GM21447 (cell line): ENCODE results near the gene UGT1A5.

Source experiments
- ATAC-seq: cut with Tn5 transposase; IDR thresholded peaks from one replicate; pipeline ENCODE4 v1.9.1; 2021; ENCODE audit not compliant: unreplicated experiment

The UGT1A5 gene

GRCh38 chr2:233712611-233713261 lies at the start of gene UGT1A5:
Gene UGT1A5 (plus strand): TSS chr2:233712907. CDS start chr2:233712992, 85 bp downstream.
- ATAC-seq: no peak

DNA sequence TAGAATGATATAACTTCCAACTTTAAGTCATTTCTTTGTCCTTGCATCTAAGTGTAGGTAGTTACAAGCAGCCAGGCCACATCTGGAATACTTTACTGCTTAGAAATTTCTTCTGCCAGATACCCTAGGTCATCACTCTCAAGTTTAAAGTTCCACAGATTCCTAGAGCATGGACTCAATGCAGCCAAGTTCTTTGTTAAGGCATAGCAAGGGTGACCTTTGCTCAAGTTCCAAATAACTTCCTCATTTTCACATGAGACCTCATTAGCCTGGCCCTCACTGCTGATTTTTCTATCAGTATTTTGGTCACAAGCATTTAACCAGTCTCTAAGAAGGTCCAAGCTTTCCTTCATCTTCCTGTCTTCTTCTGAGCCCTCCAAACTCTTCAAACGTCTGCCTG lies 48.8 kb upstream of the UGT1A5 start:
- no peak for ATAC-seq

DNA sequence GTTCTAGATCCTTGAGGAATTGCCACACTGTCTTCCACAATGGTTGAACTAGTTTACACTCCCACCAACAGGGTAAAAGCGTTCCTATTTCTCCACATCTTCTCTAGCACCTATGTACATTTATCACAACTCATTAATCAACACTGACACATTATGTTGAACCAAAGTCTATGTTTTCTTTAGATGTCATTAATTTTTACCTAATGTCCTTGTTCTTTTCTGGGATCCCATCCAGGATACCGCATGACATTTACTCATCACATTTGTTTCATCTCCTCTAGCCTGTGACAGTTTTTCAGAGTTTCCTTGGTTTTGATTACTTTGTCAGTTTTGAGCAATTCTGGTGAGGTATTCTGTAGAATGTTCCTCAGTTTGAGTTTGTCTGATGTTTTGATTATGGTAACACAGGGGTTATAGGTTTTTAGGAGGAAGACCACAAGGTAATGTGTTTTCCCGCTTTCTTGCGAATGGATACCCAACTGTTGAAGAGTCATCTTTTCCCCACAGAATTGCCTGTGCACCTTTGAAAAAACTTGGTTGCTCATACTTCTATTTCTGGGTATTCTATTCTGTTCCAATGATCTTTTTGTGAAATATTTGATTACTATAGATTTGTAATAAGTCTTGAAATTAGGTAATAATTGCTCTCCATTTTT lies 44.0 kb upstream of the UGT1A5 start:
- ATAC-seq: no peak

- no peak for ATAC-seq
Observed at GRCh38 chr2:233671290-233672161, 41.2 kb upstream of the UGT1A5 start, which contains the start of gene UGT1A9. Gene UGT1A9 (plus strand): TSS chr2:233671898. CDS start chr2:233671935, 37 bp downstream.

DNA sequence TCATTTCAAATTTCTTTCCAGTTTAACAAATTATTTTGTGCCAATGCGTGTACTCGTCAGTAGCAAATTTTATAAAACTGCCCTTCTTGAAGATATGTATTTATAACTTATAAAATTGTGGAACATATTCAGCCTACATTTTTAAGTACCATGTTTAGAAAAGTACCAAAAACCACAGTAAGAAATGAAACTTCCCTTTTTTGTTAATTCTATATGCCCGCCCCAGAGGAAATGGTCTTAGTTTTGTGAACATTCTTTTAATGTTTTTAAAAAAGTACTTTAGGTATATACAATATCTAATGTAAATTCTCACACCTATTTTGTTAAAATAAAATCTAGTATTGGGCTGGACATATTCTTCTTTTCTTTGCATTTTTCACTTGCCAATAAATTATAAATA lies 39.8 kb upstream of the UGT1A5 start:
- no peak for ATAC-seq

GRCh38 chr2:233673896-233674295 lies 38.8 kb upstream of the UGT1A5 start:
- ATAC-seq: no peak

DNA sequence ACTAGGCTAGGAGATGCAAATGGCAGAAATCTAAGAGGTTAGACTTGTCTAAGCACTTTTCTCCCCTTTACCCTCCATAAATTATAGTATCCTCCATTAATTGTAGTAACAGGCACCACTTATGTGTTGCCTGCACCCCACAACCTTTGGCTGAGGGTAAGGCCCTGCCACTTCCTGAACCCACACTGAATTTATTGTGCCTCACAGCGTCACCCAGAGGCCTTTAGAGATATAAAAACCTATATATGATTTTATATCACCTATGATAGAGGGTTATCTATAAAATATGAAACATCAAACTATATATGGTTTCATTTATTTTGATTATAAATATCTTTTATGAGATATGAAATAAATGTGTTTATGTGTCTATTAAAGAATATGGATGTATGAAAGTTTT lies 38.4 kb upstream of the UGT1A5 start:
- ATAC-seq: no peak

DNA sequence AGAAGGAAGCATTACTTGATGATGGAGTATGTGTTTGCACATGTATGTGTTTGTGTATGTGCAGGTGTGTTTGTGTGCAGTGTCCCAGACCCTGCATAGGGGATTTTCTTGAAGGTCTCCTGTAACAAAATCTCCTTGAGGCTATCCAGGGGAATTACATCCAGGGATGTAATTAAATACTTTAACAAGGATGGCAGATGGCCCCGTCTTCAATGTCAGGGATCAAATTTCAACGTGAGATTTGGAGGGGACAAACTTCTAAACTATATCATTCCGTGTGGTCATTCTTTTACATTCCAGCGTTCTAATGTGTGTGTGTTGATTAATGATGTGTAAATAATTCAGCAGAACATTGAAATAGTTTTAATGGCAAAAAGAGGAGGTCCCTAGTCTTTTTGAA lies 37.7 kb upstream of the UGT1A5 start:
- ATAC-seq: no peak

- ATAC-seq: no peak
Observed at GRCh38 chr2:233676046-233676445, 36.7 kb upstream of the UGT1A5 start.

DNA sequence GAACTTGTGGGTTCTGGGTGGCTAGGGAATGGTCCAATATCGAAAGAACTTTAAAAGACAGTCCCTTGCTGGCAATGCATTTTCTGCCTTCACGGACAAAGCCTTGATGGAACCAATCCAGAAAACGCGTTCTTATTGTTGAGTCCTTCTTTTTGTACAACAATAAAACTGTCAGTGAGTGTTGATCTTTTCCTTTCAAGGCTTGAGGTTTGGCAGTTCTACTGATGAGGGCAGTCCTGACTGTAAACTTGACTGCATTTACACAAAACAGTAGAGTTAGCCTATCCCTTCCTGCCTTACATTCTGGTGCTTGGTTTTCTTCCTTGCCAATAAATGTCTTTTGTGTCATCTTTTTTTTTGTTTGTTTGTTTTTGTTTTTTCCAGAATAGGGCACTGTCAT lies 33.5 kb upstream of the UGT1A5 start:
- no peak for ATAC-seq

DNA sequence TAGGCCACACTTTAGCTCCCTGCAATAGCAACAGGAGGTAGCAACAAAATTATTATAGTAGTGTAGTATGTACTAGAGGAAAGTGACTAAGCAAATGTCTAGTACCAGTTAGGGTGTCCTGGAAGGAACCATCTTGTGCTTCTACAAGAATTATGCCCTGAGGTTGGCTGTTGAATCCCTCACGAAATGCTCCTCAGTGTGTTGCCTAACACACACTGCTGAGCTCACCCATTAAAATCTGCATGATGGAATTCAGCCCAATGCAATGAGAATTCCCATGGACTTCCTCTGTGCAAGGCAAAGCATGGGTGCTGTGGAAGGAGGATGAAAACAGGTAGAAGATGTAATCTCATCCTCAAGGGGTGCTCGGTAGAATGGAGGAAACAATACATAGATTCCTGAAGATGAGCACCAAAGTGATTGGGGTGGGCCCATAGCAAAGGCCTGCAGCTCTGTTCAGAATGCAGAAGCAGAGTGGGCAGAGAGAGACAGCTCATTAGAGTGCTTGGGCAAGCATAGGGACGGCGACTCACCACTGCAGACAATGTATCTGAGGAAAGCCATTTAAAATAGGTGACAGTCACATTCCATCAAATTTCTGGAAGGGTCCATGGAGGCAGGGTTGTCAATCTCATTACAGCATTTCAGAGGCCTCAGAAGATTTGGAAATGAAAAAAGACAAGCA lies 32.2 kb upstream of the UGT1A5 start:
- ATAC-seq: no peak

DNA sequence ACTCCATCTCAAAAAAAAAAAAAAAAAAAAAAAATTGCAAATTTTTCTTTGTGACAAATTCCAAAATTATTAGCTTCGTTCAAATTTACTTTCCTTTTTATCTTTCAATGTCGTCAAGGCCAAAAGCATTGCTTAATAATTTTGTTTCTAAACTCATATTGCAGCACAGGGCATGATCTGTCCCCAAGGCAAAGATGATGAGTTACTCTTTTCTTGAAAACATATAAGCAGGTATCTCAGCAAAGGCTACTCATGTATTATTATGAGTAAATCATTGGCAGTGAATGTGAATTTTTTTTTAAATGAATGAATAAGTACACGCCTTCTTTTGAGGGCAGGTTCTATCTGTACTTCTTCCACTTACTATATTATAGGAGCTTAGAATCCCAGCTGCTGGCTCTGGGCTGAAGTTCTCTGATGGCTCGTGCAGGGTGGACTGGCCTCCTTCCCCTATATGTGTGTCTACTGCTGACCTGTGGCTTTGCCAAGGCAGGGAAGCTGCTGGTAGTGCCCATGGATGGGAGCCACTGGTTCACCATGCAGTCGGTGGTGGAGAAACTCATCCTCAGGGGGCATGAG lies 31.1 kb upstream of the UGT1A5 start, which contains the start of gene UGT1A7:
Gene UGT1A7 (plus strand): TSS at position 381 of the 579 bp plus-strand sequence. CDS start 37 bp downstream, at position 418.
- ATAC-seq: no peak

DNA sequence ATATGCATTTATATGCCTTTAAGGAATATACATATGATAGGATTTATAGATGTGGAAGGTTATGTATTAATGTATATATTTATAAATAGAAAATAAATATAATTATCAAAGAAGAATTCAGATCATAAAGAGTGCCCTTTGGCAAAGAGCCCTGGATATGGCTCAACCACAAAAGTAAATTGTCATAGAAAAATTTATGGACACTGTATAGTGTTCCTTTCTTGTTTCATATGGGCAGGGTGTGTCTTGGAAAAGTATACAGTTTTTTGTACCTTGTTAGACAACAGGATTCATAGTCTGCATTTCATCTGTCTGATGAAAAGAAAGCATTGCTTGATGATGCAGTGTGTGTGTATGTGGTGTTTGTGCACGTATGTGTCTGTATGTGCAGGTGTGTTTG lies 28.1 kb upstream of the UGT1A5 start:
- no peak for ATAC-seq

DNA sequence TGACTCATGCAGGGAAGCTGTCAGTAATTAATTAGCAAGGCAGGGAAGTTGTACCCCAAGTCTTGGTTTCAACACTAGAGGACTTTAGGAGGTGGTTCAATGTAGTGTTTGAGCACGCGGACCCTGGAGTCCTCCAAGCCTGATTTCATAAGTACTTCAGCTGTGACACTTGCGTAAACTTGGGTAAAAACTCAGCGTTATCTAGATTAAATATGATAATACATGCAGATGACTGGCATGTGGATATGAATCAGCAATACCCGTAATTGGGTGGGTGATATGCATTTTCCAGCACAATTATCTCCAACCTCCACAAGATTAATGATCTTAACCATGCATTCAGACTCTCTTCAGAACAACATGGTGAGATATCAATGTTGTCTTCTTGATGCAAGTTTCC lies 25.8 kb upstream of the UGT1A5 start:
- ATAC-seq: no peak

- ATAC-seq: no peak
Observed at GRCh38 chr2:233688341-233688740, 24.4 kb upstream of the UGT1A5 start.

DNA sequence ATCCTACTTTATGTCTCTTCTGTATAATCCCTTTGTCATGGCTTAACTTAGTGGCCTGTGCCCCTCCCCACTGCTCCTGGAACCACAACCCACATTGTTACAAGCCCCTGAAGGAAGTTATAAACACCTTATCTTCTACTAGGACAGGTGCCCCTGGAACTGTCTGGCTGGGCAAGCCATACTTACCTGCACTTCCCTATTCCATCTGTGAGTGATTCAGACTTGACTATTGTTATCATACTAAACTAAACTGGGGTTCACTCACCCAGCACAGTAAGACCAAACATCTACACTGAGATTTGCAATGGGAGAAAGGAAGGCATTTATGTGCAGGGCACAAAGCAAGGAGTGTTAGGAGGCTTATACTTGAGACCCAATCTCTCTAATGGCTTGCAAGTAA lies 23.7 kb upstream of the UGT1A5 start:
- ATAC-seq: no peak

DNA sequence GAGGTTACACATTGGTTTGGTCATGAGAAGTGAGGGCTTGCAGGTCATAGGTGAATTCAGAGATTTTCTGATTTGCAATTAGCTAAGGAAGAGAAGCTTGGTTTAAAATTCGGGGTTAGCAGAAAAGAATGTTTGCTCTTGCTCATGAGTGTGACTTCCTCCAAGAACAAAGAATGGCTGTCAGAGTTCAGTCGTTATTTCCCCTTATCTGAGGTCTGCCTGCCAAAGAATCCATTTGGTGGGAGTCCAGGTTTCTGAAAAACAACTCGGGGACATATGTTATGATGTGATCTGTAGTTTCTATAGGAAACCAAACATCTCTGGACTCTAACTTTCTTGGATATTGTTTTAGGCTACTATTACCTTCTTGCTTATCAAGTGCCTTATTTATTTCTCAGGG lies 23.2 kb upstream of the UGT1A5 start:
- ATAC-seq: no peak

DNA sequence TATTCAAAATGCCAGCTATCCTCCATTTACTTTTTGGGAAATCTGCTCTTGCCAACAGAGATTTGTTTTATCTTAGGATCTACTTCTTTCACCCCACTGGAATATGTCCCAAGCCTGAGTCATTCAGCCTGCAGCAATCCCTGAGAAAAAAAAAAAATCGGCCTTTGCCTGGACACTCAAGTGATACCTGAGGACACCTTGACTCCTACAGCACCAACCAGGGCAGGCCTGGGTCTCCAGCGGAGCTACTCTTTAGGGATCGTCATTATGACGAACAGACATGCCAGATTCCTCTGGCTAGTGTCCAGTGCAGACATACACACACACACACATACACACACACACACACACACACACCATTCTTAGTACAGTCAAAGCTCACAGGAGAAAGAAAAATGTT lies 22.3 kb upstream of the UGT1A5 start:
- no peak for ATAC-seq

DNA sequence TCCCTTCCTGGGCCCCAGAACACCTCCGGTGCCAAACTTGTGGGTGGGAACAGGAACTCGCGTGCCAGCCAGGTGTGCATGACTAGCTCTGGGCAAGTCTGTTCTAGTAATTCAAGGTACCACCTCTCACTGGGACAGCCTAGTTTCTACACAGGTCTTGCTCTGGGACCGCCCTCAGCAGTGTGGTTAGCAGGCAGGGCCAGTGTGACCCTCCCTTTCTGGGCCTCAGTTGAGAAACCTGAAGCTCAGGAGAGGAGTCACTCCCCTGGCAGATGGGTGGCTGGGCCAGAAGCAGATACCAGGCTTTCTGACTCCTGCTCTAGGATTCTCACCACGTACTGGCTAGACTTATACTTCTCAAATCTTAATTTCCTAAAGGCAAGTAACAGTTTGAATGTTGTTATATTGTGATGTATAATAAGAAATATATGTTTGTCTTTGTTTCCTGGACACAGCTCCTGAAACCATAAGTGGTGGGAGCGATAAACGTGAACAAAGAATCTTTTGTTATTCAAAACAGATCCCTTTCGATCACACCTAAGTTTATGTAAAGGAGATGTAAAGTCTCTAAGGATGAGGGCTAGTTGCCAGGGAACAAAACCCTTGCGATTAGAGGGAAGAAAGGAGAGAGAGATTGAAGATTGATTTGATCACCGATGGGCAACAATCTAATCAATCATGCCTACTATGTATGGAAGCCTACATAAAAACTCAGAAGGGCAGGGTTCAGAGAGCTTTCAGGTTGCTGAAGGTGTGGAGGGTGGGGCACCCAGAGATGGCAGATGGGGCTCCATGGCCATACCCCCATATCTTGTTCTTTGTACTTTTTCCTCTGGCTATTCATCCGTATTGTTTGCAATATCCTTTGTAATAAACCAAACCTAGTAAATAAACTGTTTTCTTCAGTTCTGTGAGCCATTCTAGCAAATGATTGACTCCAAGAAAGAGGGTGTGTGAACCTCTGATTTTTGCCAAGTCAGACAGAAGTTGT lies 21.0 kb upstream of the UGT1A5 start:
- ATAC-seq: no peak

DNA sequence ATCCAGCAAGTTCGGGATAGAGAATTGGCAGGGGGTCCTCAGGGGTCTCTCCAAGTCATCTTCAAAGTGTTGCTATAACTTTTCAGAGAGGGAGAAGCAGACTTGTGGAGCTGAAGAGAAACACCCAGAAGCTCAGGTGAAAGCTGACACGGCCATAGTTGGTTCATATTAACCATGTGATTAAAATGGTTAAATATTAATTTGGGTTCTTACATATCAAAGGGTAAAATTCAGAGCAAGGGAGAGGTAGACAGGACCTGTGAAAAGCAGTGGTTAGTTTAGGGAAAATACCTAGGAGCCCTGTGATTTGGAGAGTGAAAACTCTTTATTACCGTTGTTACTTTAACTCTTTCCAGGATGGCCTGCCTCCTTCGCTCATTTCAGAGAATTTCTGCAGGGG lies 20.1 kb upstream of the UGT1A5 start, which contains the start of gene UGT1A6:
Gene UGT1A6 (plus strand): TSS at position 243 of the 400 bp plus-strand sequence. CDS start 115 bp downstream, at position 358.
- no peak for ATAC-seq
